Uterus (tissue), 2 donors: ENCODE measurements around the gene DENND2A.

Experiments used
- CTCF ChIP-seq, 4 experiments: fragments of 200-600 bp in 2 of 4; fragments of 450-650 bp in 2 of 4; sonication (generic) in 2 of 4; IDR thresholded peaks; one replicate each; pipeline ENCODE4 v1.5.1; 2016 to 2019; ENCODE audit warnings: antibody characterized with exemption in 4 of 4, mild to moderate bottlenecking in 2 of 4, moderate library complexity in 1 of 4
- POLR2A ChIP-seq, 2 donors: fragments of 450-650 bp; IDR thresholded peaks; one replicate each; pipeline ENCODE4 v1.6.1; 2016; ENCODE audit warnings: antibody characterized with exemption in 2 of 2, mild to moderate bottlenecking in 1 of 2, moderate library complexity in 1 of 2

GRCh38 chr7:140525743-140526142 lies 114.9 kb downstream of the DENND2A start:
- TF ChIP-seq CTCF (IDR thresholded peaks at IDR 0.05) (no peak), POLR2A (IDR thresholded peaks at IDR 0.05) (no peak)
